ENCODE data around the gene TNPO1. TPM values are rescaled to one million over a fixed set of nuclear protein-coding genes. Genes with fewer than 3 reads are reported as not detected.

TNPO1 gene
- total and polyA plus RNA-seq, 3 experiments from 2014 or later: 49.7 to 137 (median 134) TPM

GRCh38 chr5:72938206-72938605, 121.7 kb downstream of the TNPO1 start:
- CTCF ChIA-PET: no interaction called here
- POLR2A ChIA-PET: no interaction called here
- no peaks in the 10 kb centered on the region for H3K36me3 ChIP-seq (ENCODE audit: insufficient read depth, low read length)

GRCh38 chr5:72940082-72940481, 123.6 kb downstream of the TNPO1 start:
- DNase-seq: no peak
- Histone ChIP-seq H3K36me3 (ENCODE audit: insufficient read depth, low read length) (no peaks in the 10 kb centered on the region), H3K9me3 (ENCODE audit: low read length) (no peaks in the 10 kb centered on the region), H3K27ac (ENCODE audit: low read depth, low read length) (no peak overlapping the region), H3K4me1 (ENCODE audit: insufficient read depth, low read length) (no peaks in the 10 kb centered on the region), H3K27me3 (ENCODE audit: insufficient read depth, low read length, poor library complexity, severe bottlenecking) (no peaks in the 10 kb centered on the region), H3K4me3 (ENCODE audit: low read length) (no peak overlapping the region)
- H3K4me1 Mint-ChIP-seq: no peaks in the 10 kb centered on the region
- POLR2A ChIA-PET: no interaction called here
- H3K9me3 Mint-ChIP-seq: no peaks in the 10 kb centered on the region
- no peak overlapping the region for H3K27ac Mint-ChIP-seq
- peaks cover 19 to 51% of the 10 kb centered on the region in 2 donors for H3K27me3 Mint-ChIP-seq
- H3K36me3 Mint-ChIP-seq: no peaks in the 10 kb centered on the region
- CTCF ChIA-PET: no interaction called here
- no peak overlapping the region for H3K4me3 Mint-ChIP-seq

More at GRCh38 chr5:72938206-72938605, 121.7 kb downstream of the TNPO1 start:
- Histone ChIP-seq H3K4me3 (ENCODE audit: low read length) (no peak overlapping the region), H3K9me3 (ENCODE audit: low read length) (no peaks in the 10 kb centered on the region), H3K27me3 (ENCODE audit: insufficient read depth, low read length, poor library complexity, severe bottlenecking) (no peaks in the 10 kb centered on the region), H3K27ac (ENCODE audit: low read depth, low read length) (no peak overlapping the region), H3K4me1 (ENCODE audit: insufficient read depth, low read length) (no peaks in the 10 kb centered on the region)
- no peak overlapping the region for H3K4me3 Mint-ChIP-seq
- H3K4me1 Mint-ChIP-seq: no peaks in the 10 kb centered on the region
- H3K36me3 Mint-ChIP-seq: no peaks in the 10 kb centered on the region
- H3K9me3 Mint-ChIP-seq: no peaks in the 10 kb centered on the region
- peaks cover 19 to 45% of the 10 kb centered on the region in 2 donors for H3K27me3 Mint-ChIP-seq
- H3K27ac Mint-ChIP-seq: no peak overlapping the region
- DNase-seq: no peak

GRCh38 chr5:72943307-72943706, 126.8 kb downstream of the TNPO1 start:
- H3K36me3 ChIP-seq (ENCODE audit: insufficient read depth, low read length): no peaks in the 10 kb centered on the region
- H3K9me3 Mint-ChIP-seq: no peaks in the 10 kb centered on the region
- CTCF ChIA-PET: no interaction called here
- no peaks in the 10 kb centered on the region for H3K27me3 ChIP-seq (ENCODE audit: insufficient read depth, low read length, poor library complexity, severe bottlenecking)
- H3K4me1 ChIP-seq (ENCODE audit: insufficient read depth, low read length): no peaks in the 10 kb centered on the region
- H3K27me3 Mint-ChIP-seq: peaks cover 11 to 43% of the 10 kb centered on the region in 2 donors
- no peaks in the 10 kb centered on the region for H3K4me1 Mint-ChIP-seq
- H3K27ac Mint-ChIP-seq: no peak overlapping the region
- no peaks in the 10 kb centered on the region for H3K9me3 ChIP-seq (ENCODE audit: low read length)
- H3K4me3 ChIP-seq (ENCODE audit: low read length): no peak overlapping the region
- H3K36me3 Mint-ChIP-seq: no peaks in the 10 kb centered on the region
- no peak overlapping the region for H3K27ac ChIP-seq (ENCODE audit: low read depth, low read length)
- DNase-seq: no peak
- POLR2A ChIA-PET: no interaction called here
- H3K4me3 Mint-ChIP-seq: no peak overlapping the region

- CTCF ChIA-PET: no interaction called here
- POLR2A ChIA-PET: no interaction called here
- no peaks in the 10 kb centered on the region for H3K27me3 ChIP-seq (ENCODE audit: insufficient read depth, low read length, poor library complexity, severe bottlenecking)
- H3K9me3 ChIP-seq (ENCODE audit: low read length): no peaks in the 10 kb centered on the region
- H3K36me3 ChIP-seq (ENCODE audit: insufficient read depth, low read length): no peaks in the 10 kb centered on the region
- Mint-ChIP-seq H3K4me1 (no peaks in the 10 kb centered on the region), H3K4me3 (no peak overlapping the region), H3K27ac (no peak overlapping the region), H3K27me3 (peaks cover 10 to 48% of the 10 kb centered on the region in 2 donors), H3K9me3 (no peaks in the 10 kb centered on the region), H3K36me3 (no peaks in the 10 kb centered on the region)
- no peak overlapping the region for H3K4me3 ChIP-seq (ENCODE audit: low read length)
- H3K4me1 ChIP-seq (ENCODE audit: insufficient read depth, low read length): no peaks in the 10 kb centered on the region
- no peak overlapping the region for H3K27ac ChIP-seq (ENCODE audit: low read depth, low read length)
- no peak for DNase-seq
These were observed 131.0 kb downstream of the TNPO1 start for GRCh38 chr5:72947498-72947897.

GRCh38 chr5:72949481-72949880, 133.0 kb downstream of the TNPO1 start:
- Histone ChIP-seq H3K4me3 (ENCODE audit: low read length) (no peak overlapping the region), H3K27ac (ENCODE audit: low read depth, low read length) (no peak overlapping the region), H3K9me3 (ENCODE audit: low read length) (no peaks in the 10 kb centered on the region), H3K27me3 (ENCODE audit: insufficient read depth, low read length, poor library complexity, severe bottlenecking) (no peaks in the 10 kb centered on the region), H3K4me1 (ENCODE audit: insufficient read depth, low read length) (no peaks in the 10 kb centered on the region), H3K36me3 (ENCODE audit: insufficient read depth, low read length) (no peaks in the 10 kb centered on the region)
- no peaks in the 10 kb centered on the region for H3K9me3 Mint-ChIP-seq
- peaks cover 12 to 55% of the 10 kb centered on the region in 2 donors for H3K27me3 Mint-ChIP-seq
- CTCF ChIA-PET: no interaction called here
- no peaks in the 10 kb centered on the region for H3K4me1 Mint-ChIP-seq
- no peak overlapping the region for H3K4me3 Mint-ChIP-seq
- POLR2A ChIA-PET: no interaction called here
- no peak for DNase-seq
- H3K36me3 Mint-ChIP-seq: no peaks in the 10 kb centered on the region
- H3K27ac Mint-ChIP-seq: peak overlapping the region in 1 of 8 donors; percentile 0

GRCh38 chr5:72951671-72952468, 135.4 kb downstream of the TNPO1 start:
- H3K27me3 ChIP-seq (ENCODE audit: insufficient read depth, low read length, poor library complexity, severe bottlenecking): peaks cover 8% of the 10 kb centered on the region
- no peaks in the 10 kb centered on the region for H3K36me3 ChIP-seq (ENCODE audit: insufficient read depth, low read length)
- H3K9me3 ChIP-seq (ENCODE audit: low read length): no peaks in the 10 kb centered on the region
- Mint-ChIP-seq H3K4me1 (peaks cover 10 to 17% (median 12%) of the 10 kb centered on the region in 3 donors), H3K4me3 (peak overlapping the region in 1 of 7 donors; percentile 37), H3K36me3 (peaks cover 0 to 10% (median 0%) of the 10 kb centered on the region in 3 donors), H3K27ac (no peak overlapping the region), H3K9me3 (no peaks in the 10 kb centered on the region), H3K27me3 (peaks cover 20 to 57% of the 10 kb centered on the region in 2 donors)
- CTCF ChIA-PET: no interaction called here
- H3K27ac ChIP-seq (ENCODE audit: low read depth, low read length): no peak overlapping the region
- no peak for DNase-seq
- POLR2A ChIA-PET: no interaction called here
- H3K4me3 ChIP-seq (ENCODE audit: low read length): no peak overlapping the region
- H3K4me1 ChIP-seq (ENCODE audit: insufficient read depth, low read length): peaks cover 6% of the 10 kb centered on the region

GRCh38 chr5:72954389-72954788, 137.9 kb downstream of the TNPO1 start:
- peak overlapping the region; percentile 26 to 96 (median 91) for H3K4me3 Mint-ChIP-seq
- Histone ChIP-seq H3K9me3 (ENCODE audit: low read length) (no peaks in the 10 kb centered on the region), H3K4me1 (ENCODE audit: insufficient read depth, low read length) (peaks cover 6% of the 10 kb centered on the region), H3K27me3 (ENCODE audit: insufficient read depth, low read length, poor library complexity, severe bottlenecking) (peaks cover 8% of the 10 kb centered on the region), H3K36me3 (ENCODE audit: insufficient read depth, low read length) (no peaks in the 10 kb centered on the region), H3K27ac (ENCODE audit: low read depth, low read length) (no peak overlapping the region), H3K4me3 (ENCODE audit: low read length) (no peak overlapping the region)
- H3K9me3 Mint-ChIP-seq: peaks cover 0 to 3% (median 0%) of the 10 kb centered on the region in 5 donors
- peaks cover 16 to 32% (median 18%) of the 10 kb centered on the region in 3 donors for H3K4me1 Mint-ChIP-seq
- H3K27ac Mint-ChIP-seq: peak overlapping the region in 1 of 8 donors; percentile 69
- CTCF ChIA-PET: interaction anchor here (1.0 to 2.4 kb wide), 3 partner anchors 29 to 247 kb away, joined by 3 to 7 read pairs (median 3); no protein-coding TSS in a partner anchor
- peaks cover 29 to 59% of the 10 kb centered on the region in 2 donors for H3K27me3 Mint-ChIP-seq
- no peak for DNase-seq
- peaks cover 0 to 10% (median 0%) of the 10 kb centered on the region in 3 donors for H3K36me3 Mint-ChIP-seq
- POLR2A ChIA-PET: no interaction called here

GRCh38 chr5:72955143-72955767, 138.8 kb downstream of the TNPO1 start:
- peaks cover 29 to 62% of the 10 kb centered on the region in 2 donors for H3K27me3 Mint-ChIP-seq

More at GRCh38 chr5:72955143-72955767, 138.8 kb downstream of the TNPO1 start:
- H3K9me3 Mint-ChIP-seq: peaks cover 0 to 3% (median 0%) of the 10 kb centered on the region in 5 donors
- H3K4me1 Mint-ChIP-seq: peaks cover 16 to 32% (median 18%) of the 10 kb centered on the region in 3 donors
- no peaks in the 10 kb centered on the region for H3K36me3 ChIP-seq (ENCODE audit: insufficient read depth, low read length)
- peak overlapping the region; percentile 74 for H3K27ac ChIP-seq (ENCODE audit: low read depth, low read length)
- ChIA-PET POLR2A (interaction anchor here (1.2 kb wide), 1 partner anchor 543 kb away, joined by 5 read pairs; the partner anchor contains the start of gene BTF3), CTCF (interaction anchor here (0.9 to 2.4 kb wide), 11 partner anchors 9 to 609 kb away, joined by 3 to 12 read pairs (median 3); partner anchors contain the start of gene TNPO1)
- no peak for DNase-seq
- peaks cover 8% of the 10 kb centered on the region for H3K27me3 ChIP-seq (ENCODE audit: insufficient read depth, low read length, poor library complexity, severe bottlenecking)
- peaks cover 6% of the 10 kb centered on the region for H3K4me1 ChIP-seq (ENCODE audit: insufficient read depth, low read length)
- H3K36me3 Mint-ChIP-seq: peaks cover 0 to 10% (median 0%) of the 10 kb centered on the region in 3 donors
- H3K27ac Mint-ChIP-seq: peak overlapping the region; percentile 48 to 91 (median 84)
- H3K9me3 ChIP-seq (ENCODE audit: low read length): no peaks in the 10 kb centered on the region
- H3K4me3 Mint-ChIP-seq: peak overlapping the region; percentile 86 to 96 (median 94)
- H3K4me3 ChIP-seq (ENCODE audit: low read length): peak overlapping the region; percentile 85

All from CD8-positive, alpha-beta memory T cell (primary cell).